A673 (cell line): ENCODE data around the gene ELMOD3. TPM values are rescaled to one million over a fixed set of nuclear protein-coding genes. Genes with fewer than 3 reads are reported as not detected.

Source experiments
- Bru-seq: library from RNA; stranded (reverse); fragments of 400-500 nt; gene quantifications from one replicate; lab custom pipeline; 2021; lab: Mats Ljungman, UMichigan
- BruChase-seq, 2 experiments: library from RNA; stranded (reverse); fragments of 400-500 nt; gene quantifications; one replicate each; lab custom pipeline; 2021; lab: Mats Ljungman, UMichigan
- BruUV-seq: library from RNA; stranded (reverse); fragments of 400-500 nt; replicated peaks from 2 replicates; lab custom pipeline; 2021; lab: Mats Ljungman, UMichigan
- CTCF ChIA-PET: fragments of 300-600 bp; sonication (Branson Sonifier 250); formaldehyde crosslinking; loops from one replicate; lab custom pipeline; 2022; ENCODE audit warnings: antibody characterized with exemption; lab: Charles Lee
- POLR2A ChIA-PET: fragments of 300-600 bp; sonication (Branson Sonifier 250); formaldehyde crosslinking; loops from one replicate; lab custom pipeline; 2022; ENCODE audit warnings: antibody characterized with exemption; ENCODE audit not compliant: low non-redundant PET; lab: Charles Lee
- DNase-seq: peaks from one replicate; pipeline ENCODE4 v3.0.0-alpha.2; 2015; ENCODE audit warnings: low spot score
- H3K27ac ChIP-seq: fragments of 200-600 bp; sonication (generic); 2 replicates; pipeline ENCODE4 v1.5.1; 2016; ENCODE audit warnings: mixed run types, low read depth, mild to moderate bottlenecking, mixed read lengths, antibody characterized with exemption, low read length; ENCODE audit not compliant: poor library complexity, severe bottlenecking
- H3K27me3 ChIP-seq: fragments of 200-600 bp; sonication (generic); replicated peaks from 2 replicates; pipeline ENCODE4 v1.6.1; 2017; ENCODE audit warnings: mixed run types, low read depth, mild to moderate bottlenecking, mixed read lengths, antibody characterized with exemption, low read length; ENCODE audit not compliant: insufficient read depth, poor library complexity
- H3K36me3 ChIP-seq: fragments of 200-600 bp; sonication (generic); 2 replicates; pipeline ENCODE4 v1.6.1; 2016; ENCODE audit warnings: mixed run types, mild to moderate bottlenecking, mixed read lengths, antibody characterized with exemption, low read length; ENCODE audit not compliant: insufficient read depth, poor library complexity, severe bottlenecking
- H3K4me1 ChIP-seq: fragments of 200-600 bp; sonication (generic); 2 replicates; pipeline ENCODE4 v1.6.1; 2017; ENCODE audit warnings: mixed run types, mild to moderate bottlenecking, mixed read lengths, antibody characterized with exemption, low read length; ENCODE audit not compliant: insufficient read depth, poor library complexity, severe bottlenecking
- H3K4me3 ChIP-seq: fragments of 200-600 bp; sonication (generic); 2 replicates; pipeline ENCODE4 v1.5.1; 2016; ENCODE audit warnings: low read depth, mixed run types, mild to moderate bottlenecking, mixed read lengths, low read length; ENCODE audit not compliant: poor library complexity, severe bottlenecking
- H3K9me3 ChIP-seq: fragments of 200-600 bp; sonication (generic); 2 replicates; pipeline ENCODE4 v1.6.1; 2016; ENCODE audit warnings: mixed run types, low read depth, mild to moderate bottlenecking, mixed read lengths, antibody characterized with exemption, low read length; ENCODE audit not compliant: poor library complexity, severe bottlenecking
- CTCF ChIP-seq: fragments of 300-800, 200-600 bp; sonication (generic); conservative IDR thresholded peaks from 2 replicates; pipeline ENCODE4 v1.5.1; 2017; ENCODE audit warnings: low read depth, mild to moderate bottlenecking, antibody characterized with exemption, low read length, moderate library complexity, mixed read lengths
- EZH2 ChIP-seq: fragments of 200-600 bp; sonication (generic); IDR thresholded peaks from 2 replicates; pipeline ENCODE4 v1.6.1; 2017; ENCODE audit warnings: borderline replicate concordance, low read depth, mild to moderate bottlenecking, mixed read lengths, antibody characterized with exemption, low read length; ENCODE audit not compliant: poor library complexity, severe bottlenecking
- intact Hi-C: fragments of 100-400 bp; cut with micrococcal nuclease; formaldehyde crosslinking; loops from one replicate; pipeline ENCODE4 v1.10.0; 2022; ENCODE audit not compliant: unreplicated experiment
- long read RNA-seq: library from polyadenylated mRNA; stranded (forward); transcript quantifications from one replicate; pipeline ENCODE4 v2.0.0, GENCODE V29; 2022
- total RNA-seq: library from RNA; stranded (reverse); gene quantifications from 2 replicates; pipeline ENCODE4 v1.2.3, GENCODE V29; 2021

The ELMOD3 gene
- total RNA-seq = 13.0 and 16.4 TPM in 2 replicates
- percentile 62 among the genes with signal in this experiment for Bru-seq, nascent RNA
- percentile 71 among the genes with signal in this experiment for BruChase-seq, experiment 1, labeled RNA remaining after a 2-hour chase
- BruChase-seq, experiment 2, labeled RNA remaining after a 6-hour chase = percentile 72 among the genes with signal in this experiment
- long read RNA-seq, partial matches to known transcripts = 3 of 23 reads
- long read RNA-seq, other reads (novel, unspliced or antisense) = 18 of 23 reads

- POLR2A ChIA-PET = interaction anchor here (0.7 kb wide), 1 partner anchor 184 kb away, joined by 14 read pairs; the partner anchor contains the start of gene MAT2A
- Histone ChIP-seq H3K36me3 (peaks cover 13% of the 10 kb centered on the region), H3K27ac (peak within 1 kb of the TSS; percentile 83), H3K9me3 (no peaks in the 10 kb centered on the region), H3K27me3 (no peaks in the 10 kb centered on the region), H3K4me1 (peaks cover 5% of the 10 kb centered on the region), H3K4me3 (peak within 1 kb of the TSS; percentile 76)
- DNase-seq = peak; percentile 99
- no TSS peak for BruUV-seq
- intact Hi-C loops = no loop called here
- TF ChIP-seq CTCF (no peak), EZH2 (no peak)
- CTCF ChIA-PET = no interaction called here
Measured at GRCh38 chr2:85354286-85355072, at the start of gene ELMOD3, which contains the start of gene RETSAT. ELMOD3 (plus strand) TSS chr2:85354769; CDS start chr2:85357199, 2,430 bp downstream. RETSAT (minus strand) TSS chr2:85354528; CDS start chr2:85354507, 21 bp downstream.

GRCh38 chr2:85307527-85307897, 47.1 kb upstream of the ELMOD3 start:
- intact Hi-C loops = no loop called here
- Histone ChIP-seq H3K36me3 (peaks cover 3% of the 10 kb centered on the region), H3K27ac (no peak overlapping the region), H3K4me3 (no peak overlapping the region), H3K4me1 (no peaks in the 10 kb centered on the region), H3K27me3 (no peaks in the 10 kb centered on the region), H3K9me3 (no peaks in the 10 kb centered on the region)
- BruUV-seq = no TSS peak
- POLR2A ChIA-PET = no interaction called here
- TF ChIP-seq EZH2 (no peak), CTCF (no peak)
- DNase-seq = no peak
- CTCF ChIA-PET = no interaction called here

- TF ChIP-seq CTCF (no peak), EZH2 (no peak)
- POLR2A ChIA-PET = no interaction called here
- intact Hi-C loops = no loop called here
Measured at GRCh38 chr2:85308201-85308600, 46.4 kb upstream of the ELMOD3 start.

More at GRCh38 chr2:85308201-85308600, 46.4 kb upstream of the ELMOD3 start:
- no TSS peak for BruUV-seq
- H3K4me3 ChIP-seq = no peak overlapping the region
- H3K9me3 ChIP-seq = no peaks in the 10 kb centered on the region
- H3K27me3 ChIP-seq = no peaks in the 10 kb centered on the region
- H3K4me1 ChIP-seq = no peaks in the 10 kb centered on the region
- peaks cover 3% of the 10 kb centered on the region for H3K36me3 ChIP-seq
- DNase-seq = no peak
- no peak overlapping the region for H3K27ac ChIP-seq
- CTCF ChIA-PET = no interaction called here
